NCI-H1048 (cell line): ENCODE results near the gene KSR1.

ENCODE experiments used
- DNase-seq: peaks from one replicate; lab custom pipeline; 2025; lab: John Stamatoyannopoulos, UW

Gene KSR1

DNA sequence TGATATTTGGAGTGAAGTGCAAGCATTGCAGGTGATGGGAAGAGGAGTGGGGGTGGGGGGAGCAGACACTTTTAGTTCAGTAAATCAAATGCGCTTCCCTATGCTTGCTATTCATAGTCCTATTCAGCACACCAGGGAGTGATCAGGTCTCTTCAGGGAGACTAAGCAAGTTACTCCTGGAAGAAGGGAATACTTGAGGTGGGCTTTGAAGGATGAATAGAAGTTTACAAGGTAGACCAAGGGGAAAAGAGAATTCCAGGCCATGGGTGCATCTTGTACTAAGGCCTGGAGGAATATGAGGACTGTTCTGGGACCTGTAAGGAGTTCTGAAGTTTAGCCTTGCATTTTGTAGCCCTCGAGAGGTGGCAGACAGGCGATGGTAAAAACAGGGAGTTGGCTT lies 134.6 kb downstream of the KSR1 start:
- DNase-seq: no peak

DNA sequence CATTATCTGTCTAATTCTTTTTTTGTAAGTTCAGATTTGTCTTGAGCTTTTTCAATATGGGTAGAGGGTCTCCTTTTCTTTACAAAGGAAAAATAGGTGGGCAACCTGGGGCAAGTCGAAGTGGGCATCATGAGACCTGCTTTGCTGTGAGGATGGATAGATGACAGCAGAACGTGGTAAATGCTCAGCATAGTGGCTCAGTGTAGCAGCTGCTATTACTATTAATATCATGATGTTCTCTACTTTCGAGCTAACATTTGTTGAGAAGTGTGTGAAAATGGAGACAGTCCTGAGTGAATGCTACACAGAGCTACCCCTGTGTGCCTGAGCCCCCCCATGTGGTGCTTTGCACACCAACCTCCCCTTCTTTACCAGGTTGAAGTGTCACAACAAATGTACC lies 135.7 kb downstream of the KSR1 start:
- DNase-seq: no peak

DNA sequence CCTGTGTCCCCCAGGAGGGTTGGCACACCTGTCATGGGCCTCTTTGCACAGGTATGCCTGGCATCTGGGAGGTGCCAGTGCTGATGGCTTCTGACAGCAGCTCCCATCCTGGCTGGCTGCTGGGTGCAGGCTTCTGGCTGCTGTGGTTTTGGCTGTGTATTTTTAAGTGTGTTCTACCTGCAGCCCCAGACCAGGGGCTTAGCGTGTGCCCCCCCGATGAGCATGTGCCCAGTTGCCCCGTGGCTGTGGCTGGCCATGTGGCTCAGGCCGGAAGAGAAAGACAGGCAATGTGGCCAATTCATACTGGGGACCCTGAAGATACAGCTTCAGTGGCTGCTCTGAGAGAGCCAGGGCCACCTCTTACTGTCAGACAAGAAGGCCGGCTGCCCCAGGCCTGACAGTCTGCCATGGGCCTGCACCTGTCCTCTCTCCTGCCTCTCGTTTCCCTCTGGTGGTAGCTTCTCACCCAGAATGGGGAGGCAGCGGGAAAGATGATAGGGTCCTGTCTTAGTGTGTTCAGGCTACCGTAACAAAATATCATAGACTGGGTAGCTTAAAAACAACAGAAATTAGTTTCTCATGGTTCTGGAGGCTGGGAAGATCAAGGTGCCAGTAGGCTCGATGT lies 137.1 kb downstream of the KSR1 start:
- no peak for DNase-seq

DNA sequence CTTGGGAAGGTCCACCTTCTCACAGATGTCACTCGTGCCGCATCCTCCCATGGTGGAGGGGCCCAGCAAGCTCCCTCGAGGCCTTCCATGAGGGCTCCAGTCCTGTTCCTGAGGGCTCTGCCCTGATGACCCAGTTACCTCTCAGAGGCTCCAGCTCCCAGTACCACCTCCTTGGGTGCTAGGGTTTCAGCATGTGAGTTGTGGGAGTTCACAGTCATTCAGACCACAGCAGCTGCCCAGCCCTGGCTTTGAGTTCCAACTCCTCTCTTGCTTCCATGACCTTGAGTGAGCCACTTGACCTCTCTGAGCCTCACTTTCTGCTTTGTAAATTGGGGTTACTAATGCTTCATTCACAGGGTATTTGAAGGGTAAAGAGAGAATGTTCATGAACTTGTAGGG lies 137.6 kb downstream of the KSR1 start:
- DNase-seq: no peak

DNA sequence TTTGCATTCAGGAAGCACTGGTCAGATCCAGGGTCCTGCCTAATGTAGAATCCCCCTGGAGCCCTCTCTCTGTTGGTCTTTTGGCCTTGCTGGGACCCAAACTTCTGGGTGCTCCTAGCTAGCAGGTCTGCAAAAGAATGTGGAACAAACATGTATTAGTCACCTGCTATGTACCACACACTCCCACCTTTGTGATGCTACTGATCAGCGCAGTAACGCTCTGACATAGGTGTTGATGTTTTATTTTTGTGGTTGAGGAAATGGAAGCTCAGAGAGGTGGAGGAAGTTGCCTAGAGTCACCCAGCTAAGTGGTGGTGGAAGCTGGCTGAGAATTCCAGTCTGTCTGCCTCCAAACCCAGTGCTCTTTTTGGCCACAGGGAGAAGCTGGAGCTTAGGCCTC lies 139.0 kb downstream of the KSR1 start:
- no peak for DNase-seq

DNA sequence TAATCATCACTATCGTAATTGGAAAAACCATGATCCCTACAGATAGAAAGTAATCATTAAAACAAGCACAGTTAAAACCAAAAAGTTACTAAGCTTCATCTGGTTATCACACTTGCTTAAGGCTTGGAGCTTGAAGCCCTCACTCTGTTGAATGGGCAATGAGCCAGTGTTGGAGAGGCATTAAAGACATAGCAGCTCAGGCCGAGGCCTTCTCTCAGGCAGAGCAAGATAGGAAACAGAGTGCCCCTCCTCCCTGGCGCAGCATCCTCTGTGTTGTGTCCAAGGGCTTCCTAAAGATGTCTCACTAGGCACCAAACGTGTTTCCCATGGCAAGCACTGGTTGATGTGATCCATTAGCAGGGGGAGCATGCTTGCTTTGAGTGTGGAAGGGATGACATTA lies 139.8 kb downstream of the KSR1 start:
- DNase-seq: no peak

DNA sequence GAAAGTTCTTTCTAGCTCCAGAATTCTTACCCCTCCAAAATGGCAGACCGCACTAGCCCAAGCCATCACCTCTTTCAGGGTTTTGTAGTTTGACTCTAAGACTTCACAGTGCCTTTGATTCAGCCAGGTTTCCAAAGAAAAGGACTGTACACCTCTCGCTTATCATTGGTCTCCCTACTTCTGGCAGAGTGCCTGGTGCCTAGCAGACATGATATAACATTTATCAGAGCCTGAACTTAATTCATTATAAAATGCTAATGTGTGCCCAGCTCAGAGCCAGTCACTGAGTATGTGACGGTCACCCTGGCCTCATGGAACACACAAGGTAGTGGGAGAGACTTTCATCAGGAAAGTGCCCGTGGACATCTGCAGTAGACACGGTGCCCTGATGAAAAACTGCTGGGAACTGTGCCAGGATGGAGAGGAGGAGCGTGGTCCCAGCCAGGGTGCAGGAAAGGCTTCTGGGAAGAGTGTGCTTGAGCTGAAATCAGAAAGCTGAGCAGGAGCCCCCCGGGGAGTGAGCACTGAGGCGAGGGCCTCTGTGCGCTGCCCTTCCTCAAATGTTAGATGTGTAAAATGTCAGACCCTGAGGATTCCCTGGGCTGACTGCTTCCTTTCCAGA lies 140.4 kb downstream of the KSR1 start:
- no peak for DNase-seq

DNA sequence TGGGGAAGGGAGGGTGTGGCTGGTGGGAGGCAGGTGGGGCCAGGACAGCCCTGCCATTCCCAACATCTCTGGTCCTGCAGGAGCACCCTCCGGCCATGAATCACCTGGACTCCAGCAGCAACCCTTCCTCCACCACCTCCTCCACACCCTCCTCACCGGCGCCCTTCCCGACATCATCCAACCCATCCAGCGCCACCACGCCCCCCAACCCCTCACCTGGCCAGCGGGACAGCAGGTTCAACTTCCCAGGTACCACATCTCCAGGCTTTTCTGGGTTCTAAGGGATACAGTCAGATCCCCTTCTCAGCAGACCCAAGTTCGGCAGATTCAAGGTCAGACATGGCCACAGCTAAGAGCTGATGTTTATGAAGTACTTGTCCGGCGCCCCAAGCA lies 140.9 kb downstream of the KSR1 start:
- no peak for DNase-seq

DNA sequence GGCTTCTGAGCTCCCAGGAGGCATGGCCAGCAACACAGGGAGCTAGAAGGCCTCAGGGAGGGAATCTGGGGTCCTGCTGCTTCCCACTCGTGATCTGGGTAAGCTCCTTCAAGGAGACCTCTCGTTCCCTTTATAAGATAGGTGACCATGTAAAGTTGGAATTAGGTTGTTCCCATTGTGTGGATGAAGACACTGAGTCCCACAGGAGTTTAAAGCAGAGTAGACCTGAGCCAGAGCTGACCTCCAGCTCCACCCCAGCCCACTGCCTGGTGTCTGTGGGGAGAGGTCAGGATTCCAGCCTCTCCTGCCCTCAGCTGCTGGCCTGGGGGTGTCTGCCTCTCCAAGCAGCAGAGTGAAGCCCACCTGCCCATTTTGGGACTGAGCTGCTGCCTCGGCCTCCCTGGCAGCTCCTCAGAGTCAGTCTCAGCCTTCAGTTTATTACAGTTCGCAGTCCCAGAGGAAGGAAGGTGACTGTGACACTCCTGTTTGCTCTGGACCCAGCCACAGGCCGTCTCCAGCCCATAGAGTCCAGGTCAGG lies 141.6 kb downstream of the KSR1 start:
- no peak for DNase-seq

DNA sequence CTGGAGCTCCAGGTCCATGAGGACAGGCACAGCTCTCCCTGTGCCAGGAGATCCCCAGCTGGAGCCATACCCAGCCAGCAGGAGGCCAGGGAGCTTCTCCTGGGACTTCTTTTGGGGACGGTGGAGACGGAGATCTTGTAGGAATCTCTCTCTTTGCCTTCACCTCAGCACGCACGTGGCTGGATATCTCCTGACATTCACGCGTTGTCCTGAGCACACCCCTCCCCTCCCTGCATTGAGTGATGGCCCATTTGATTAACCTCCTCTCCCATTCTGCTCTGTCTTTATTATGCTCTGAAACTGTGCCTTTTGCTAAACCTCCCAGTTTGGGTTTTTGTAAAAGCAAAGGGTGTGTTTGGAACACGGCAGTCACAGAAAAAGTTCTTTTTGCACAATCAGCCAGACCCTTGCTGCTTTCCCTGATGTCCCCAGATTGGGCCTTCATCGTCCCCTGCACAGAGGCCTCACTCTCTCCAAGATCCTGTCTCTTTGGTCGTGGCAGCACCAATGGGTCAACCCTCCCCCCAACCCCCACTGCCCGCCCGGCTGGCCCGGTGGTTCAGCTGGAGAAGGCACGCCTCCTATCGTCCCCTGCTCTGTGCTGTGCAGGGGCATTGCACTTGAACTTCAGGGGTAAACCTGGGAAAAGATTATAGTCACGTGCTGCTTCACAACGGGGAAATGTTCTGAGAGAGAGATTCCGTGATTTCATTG lies 142.2 kb downstream of the KSR1 start:
- no peak for DNase-seq

DNA sequence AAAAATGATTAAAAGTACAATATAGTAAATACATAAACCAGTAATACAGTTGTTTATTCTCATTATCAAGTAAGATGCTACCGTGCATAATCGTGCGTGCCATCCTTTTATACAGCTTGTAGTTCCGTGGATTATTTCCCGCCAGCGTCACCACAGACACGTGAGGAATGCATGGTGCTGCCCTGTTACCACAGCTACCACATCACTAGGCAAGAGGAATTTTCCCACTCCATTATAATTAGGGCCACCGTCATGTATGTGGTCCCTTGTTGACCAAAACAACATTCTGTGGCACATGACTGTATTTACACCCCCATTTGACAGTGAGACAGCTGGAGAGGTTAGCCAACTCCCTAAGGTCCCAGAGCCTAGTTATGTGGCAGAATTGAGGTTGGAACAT lies 144.2 kb downstream of the KSR1 start:
- no peak for DNase-seq

DNA sequence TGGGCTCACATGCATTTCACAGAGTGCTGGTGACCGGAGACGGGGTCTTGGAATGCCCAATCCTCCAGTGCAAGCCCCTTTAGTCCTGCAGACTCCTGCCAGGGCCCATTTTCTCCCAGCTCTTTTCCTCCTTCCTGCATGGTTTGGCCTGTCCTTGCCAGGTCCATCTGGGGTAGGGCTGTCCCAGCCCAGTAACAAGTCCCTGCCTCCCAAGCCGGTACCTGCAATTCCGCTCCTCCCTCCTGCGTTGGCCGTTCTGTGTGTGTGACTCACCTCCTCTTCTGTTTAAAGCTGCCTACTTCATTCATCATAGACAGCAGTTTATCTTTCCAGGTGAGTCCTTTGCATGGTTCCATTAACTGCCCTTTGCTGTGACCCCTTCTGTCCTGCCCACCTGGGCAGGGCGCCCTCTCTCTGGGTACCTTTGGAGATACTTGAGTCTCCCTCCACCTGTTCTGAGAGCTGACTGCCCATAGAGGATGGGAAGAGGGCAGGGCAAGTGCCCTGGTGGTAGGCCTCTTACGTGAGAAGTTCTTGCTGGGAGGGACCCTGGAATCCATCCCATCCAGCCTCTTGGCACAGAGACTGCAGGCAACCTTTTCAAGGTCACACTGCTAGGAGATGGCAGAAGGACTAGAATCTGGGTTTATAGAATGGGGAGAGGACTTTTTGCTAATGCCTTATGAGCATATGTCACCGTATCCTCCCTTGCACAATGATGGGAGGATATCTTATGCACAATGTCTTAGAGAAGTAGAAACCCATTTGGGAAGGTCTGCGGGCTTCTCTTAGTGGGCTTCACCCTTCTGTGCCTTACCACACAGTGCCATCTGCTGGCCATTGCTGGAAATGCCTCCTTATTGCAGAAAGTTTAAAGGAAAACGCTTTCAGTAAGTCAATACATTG lies 145.1 kb downstream of the KSR1 start:
- peak; percentile 21 for DNase-seq

DNA sequence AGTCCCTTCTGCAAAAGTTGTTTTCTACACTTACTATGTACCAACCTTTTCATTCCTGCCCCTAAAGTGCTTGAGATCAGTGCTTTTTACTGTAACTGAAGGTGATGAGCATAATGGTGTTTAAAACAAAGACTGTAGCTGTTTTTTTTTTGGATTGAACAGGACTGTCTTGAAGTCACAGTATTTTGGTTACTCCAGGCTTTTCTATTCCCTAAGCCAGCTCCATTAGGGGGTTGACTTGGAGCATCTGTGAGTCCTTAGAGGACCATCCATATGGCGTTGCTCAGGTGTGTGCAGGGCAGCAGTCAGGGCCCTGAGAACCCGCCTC lies 145.7 kb downstream of the KSR1 start:
- DNase-seq: no peak

DNA sequence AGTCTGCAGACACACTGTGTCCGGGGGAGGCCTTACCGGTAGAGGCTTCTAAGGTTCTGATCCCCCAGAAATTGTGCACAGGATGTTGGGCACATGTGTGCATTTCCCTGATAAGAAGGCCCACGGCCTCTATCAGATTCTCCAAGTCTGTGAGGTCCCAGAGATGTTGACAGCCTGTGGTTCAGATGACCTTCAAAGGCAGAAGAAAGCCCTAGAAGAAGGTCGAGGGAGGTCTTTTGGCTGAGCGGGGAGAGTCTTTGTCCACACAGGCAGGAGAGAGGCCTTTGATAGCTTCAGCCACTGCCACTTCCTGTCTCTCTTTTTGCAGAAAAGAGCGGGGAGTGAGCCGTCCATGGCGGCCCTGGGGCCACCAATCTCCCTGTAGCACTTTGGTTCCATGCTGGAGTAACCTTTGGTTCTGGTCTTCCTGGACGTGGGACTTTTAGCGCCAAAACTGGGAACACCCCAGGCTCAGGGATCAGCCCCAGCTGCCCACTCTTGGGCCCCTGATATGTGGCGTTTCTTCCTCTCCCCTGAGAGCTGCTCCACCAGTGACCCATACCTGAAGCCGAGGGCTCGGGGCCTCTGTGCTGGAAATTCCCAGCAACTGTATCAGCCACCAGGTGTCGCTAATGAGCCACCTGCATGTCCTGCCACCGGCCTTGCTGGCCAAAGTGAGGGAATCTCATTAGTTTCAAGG lies 146.6 kb downstream of the KSR1 start:
- DNase-seq: no peak

DNA sequence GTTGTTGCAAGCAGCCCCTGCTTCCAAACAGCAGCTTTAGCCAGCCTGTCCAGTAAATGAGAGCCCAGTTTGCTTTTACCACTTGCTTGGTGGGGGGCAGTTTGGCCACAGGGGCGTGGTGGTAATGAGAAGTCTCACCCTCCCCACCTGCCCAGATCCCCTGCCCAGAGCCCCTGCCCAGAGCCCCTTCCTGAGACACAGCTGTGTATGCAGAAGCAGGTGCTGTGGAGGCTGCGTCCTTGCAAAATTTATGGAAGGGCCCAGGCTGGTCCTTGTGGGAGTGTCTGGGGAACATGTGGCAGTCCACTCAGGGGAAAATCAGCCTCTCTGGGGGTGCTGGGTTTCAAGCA lies 147.1 kb downstream of the KSR1 start:
- no peak for DNase-seq

DNA sequence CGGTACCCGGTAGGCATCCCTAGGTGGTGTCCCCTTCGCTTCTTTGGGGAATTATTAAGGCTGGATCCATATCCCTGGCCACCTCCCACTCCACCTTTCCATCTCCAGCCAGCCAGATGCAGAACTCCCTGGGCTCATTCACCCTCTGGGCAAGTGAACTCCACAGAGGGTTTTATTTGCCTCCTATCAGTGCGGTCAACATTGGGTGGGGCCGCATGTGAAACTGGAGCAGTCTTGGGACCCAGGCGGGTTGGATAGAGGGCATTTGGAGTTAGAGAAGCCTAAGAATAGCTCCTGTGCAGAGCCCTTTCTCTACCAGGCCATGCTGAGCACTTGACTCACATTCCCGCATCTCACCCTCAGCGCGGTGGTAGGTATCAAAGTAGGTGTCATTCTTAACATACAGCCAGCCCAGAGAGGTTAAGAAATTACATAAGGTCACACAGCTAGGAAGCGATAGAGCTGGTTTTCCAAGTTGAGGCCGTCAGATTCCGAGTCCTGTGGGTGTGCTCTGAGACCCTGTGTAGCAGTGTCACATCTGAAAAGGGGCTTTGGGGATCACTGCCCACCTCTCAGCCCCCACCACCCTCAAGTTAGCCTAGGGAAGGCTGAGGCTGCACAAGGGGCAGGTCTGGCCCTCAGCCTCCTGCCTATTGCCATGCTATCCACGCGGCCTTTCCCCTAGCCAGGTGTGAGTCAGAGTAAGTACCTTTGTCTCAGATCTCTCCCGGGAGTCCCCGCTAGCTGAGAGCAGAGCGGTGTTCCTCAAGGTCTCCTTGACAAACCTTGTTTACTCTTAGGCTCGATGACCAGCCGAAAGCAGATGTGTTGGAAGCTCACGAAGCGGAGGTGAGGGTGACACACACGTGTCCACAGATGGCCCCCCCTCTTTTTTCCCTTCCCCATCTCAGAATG lies 147.9 kb downstream of the KSR1 start:
- DNase-seq: no peak

DNA sequence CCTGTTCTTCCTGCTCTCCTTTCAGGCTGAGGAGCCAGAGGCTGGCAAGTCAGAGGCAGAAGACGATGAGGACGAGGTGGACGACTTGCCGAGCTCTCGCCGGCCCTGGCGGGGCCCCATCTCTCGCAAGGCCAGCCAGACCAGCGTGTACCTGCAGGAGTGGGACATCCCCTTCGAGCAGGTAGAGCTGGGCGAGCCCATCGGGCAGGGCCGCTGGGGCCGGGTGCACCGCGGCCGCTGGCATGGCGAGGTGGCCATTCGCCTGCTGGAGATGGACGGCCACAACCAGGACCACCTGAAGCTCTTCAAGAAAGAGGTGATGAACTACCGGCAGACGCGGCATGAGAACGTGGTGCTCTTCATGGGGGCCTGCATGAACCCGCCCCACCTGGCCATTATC lies 149.2 kb downstream of the KSR1 start:
- no peak for DNase-seq

DNA sequence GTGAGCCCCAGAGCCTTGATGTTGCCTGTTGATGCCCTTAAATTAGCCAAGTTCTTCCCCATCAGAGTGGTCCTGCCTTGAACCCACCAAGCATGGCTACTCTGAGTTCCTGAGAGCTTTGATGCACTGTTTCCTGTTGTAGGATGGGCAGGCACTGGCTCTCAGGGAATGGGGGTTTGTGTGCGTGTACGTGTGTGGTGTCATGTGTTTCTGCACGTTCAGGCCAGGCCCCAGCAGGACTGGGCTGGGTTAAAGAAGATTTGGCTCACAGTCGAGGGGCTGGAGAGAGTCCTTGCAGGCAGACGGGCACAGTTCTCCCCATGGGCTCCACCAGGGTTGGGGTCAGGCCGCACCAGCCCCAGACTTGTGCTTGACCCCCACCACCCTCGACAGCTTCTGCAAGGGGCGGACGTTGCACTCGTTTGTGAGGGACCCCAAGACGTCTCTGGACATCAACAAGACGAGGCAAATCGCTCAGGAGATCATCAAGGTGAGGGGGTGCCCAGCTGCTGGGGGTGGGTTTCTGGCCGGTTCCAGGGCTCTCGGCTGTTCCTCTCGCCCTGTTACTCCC lies 151.4 kb downstream of the KSR1 start:
- DNase-seq: no peak

DNA sequence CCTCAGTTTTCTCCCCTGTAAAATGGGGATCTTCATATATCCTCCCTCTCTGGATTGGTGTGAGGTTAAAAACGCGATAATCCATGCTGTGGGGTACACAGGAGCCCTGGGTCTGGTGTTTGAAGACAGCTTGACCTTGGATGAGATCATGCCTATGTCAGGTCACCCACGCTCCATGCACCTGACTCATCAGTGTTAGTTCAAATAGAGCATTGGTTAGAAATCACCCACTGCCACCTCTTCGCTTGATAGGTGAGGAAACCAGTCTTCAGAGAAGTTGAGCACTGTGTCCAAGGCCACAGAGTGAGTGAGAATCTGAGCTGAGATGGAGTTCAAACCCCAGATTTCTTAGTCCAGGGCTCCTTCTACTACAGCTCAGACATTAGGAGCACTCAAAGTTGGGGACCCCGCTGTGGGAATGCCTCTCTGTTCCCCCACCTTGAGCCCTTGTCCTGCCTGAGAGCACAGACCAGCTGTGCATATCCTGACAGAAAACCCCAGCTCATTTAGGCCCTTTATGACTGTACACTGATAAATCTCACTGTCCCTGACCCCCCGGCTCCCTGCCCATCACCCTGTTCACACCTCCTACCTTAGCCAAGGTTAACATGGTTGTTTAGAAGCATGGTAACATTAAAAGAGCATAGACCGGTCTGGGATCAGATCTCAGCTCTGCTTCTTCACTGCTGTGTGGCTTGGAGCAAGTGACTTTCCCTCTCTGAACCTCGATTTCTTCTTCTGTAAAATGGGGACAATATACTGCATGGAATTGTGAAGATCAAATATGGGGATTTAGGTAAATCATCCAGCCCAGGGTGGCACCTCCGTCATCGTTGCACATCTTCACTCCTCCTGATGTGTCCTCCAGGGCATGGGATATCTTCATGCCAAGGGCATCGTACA lies 152.3 kb downstream of the KSR1 start:
- DNase-seq: no peak
